ENCODE measurements around the gene IKZF1.

GRCh38 chr7:50369143-50370026 is 64.9 kb downstream of the IKZF1 start:
- TF ChIP-seq CTCF (IDR thresholded peaks at IDR 0.05) (peak; percentile 76), TCF7L2 (IDR thresholded peaks at IDR 0.05; ENCODE audit: low read depth, low read length) (no peak), POLR2AphosphoS5 (IDR thresholded peaks at IDR 0.05; ENCODE audit: low read depth, low read length) (no peak)
